Islet of Langerhans (tissue), 1 donor: ENCODE measurements around the gene LYST.
"Not testable (repeated sequence)": the region's sequence is repeated elsewhere in the genome, so short reads cannot be mapped to it uniquely, and the experiment has no call there.

Source experiments
- FAIRE-seq: peaks from one replicate; lab custom pipeline; 2011; peaks lifted over from hg19 to GRCh38; lab: Jason Lieb, UNC

Gene LYST

GRCh38 chr1:235859789-235860188 lies 6.9 kb downstream of the LYST start:
- FAIRE-seq = no peak

GRCh38 chr1:235858766-235859165 lies 7.9 kb downstream of the LYST start:
- FAIRE-seq = no peak

- no peak for FAIRE-seq
These were observed 8.9 kb downstream of the LYST start for GRCh38 chr1:235857756-235858155.

- FAIRE-seq = no peak
These were observed 10.8 kb downstream of the LYST start for GRCh38 chr1:235855811-235856429.

- FAIRE-seq = no peak
These were observed 12.4 kb downstream of the LYST start for GRCh38 chr1:235854347-235854746.

GRCh38 chr1:235853653-235854052 lies 13.1 kb downstream of the LYST start:
- FAIRE-seq = no peak

- no peak for FAIRE-seq
These were observed 13.8 kb downstream of the LYST start for GRCh38 chr1:235852887-235853286.

GRCh38 chr1:235851939-235852338 lies 14.8 kb downstream of the LYST start:
- FAIRE-seq = no peak

- not testable (repeated sequence) for FAIRE-seq
These were observed 18.5 kb downstream of the LYST start for GRCh38 chr1:235848251-235848650.

- FAIRE-seq = not testable (repeated sequence)
These were observed 21.0 kb downstream of the LYST start for GRCh38 chr1:235845656-235846107.

- FAIRE-seq = no peak
These were observed 21.9 kb downstream of the LYST start for GRCh38 chr1:235844776-235845175.

- peak; percentile 77 for FAIRE-seq
These were observed 23.2 kb downstream of the LYST start for GRCh38 chr1:235843461-235843961.

- no peak for FAIRE-seq
These were observed 24.7 kb downstream of the LYST start for GRCh38 chr1:235841938-235842545.

- no peak for FAIRE-seq
These were observed 28.7 kb downstream of the LYST start for GRCh38 chr1:235838021-235838420.

GRCh38 chr1:235835226-235835625 lies 31.5 kb downstream of the LYST start:
- peak; percentile 78 for FAIRE-seq

- FAIRE-seq = no peak
These were observed 32.1 kb downstream of the LYST start for GRCh38 chr1:235834620-235835019.

GRCh38 chr1:235832011-235832410 lies 34.7 kb downstream of the LYST start:
- no peak for FAIRE-seq

- no peak for FAIRE-seq
These were observed 35.6 kb downstream of the LYST start for GRCh38 chr1:235831148-235831547.

- FAIRE-seq = no peak
These were observed 40.4 kb downstream of the LYST start for GRCh38 chr1:235826102-235826854.

- FAIRE-seq = no peak
These were observed 41.5 kb downstream of the LYST start for GRCh38 chr1:235825229-235825628.

- no peak for FAIRE-seq
These were observed 43.0 kb downstream of the LYST start for GRCh38 chr1:235823684-235824083.

GRCh38 chr1:235822685-235823084 lies 44.0 kb downstream of the LYST start:
- no peak for FAIRE-seq

GRCh38 chr1:235821361-235821981 lies 45.2 kb downstream of the LYST start:
- FAIRE-seq = no peak
